ENCODE data around the gene ITLN2. TPM values are rescaled to one million over a fixed set of nuclear protein-coding genes. Genes with fewer than 3 reads are reported as not detected.

Gene ITLN2
- total RNA-seq: not detected in 2 replicates

DNA sequence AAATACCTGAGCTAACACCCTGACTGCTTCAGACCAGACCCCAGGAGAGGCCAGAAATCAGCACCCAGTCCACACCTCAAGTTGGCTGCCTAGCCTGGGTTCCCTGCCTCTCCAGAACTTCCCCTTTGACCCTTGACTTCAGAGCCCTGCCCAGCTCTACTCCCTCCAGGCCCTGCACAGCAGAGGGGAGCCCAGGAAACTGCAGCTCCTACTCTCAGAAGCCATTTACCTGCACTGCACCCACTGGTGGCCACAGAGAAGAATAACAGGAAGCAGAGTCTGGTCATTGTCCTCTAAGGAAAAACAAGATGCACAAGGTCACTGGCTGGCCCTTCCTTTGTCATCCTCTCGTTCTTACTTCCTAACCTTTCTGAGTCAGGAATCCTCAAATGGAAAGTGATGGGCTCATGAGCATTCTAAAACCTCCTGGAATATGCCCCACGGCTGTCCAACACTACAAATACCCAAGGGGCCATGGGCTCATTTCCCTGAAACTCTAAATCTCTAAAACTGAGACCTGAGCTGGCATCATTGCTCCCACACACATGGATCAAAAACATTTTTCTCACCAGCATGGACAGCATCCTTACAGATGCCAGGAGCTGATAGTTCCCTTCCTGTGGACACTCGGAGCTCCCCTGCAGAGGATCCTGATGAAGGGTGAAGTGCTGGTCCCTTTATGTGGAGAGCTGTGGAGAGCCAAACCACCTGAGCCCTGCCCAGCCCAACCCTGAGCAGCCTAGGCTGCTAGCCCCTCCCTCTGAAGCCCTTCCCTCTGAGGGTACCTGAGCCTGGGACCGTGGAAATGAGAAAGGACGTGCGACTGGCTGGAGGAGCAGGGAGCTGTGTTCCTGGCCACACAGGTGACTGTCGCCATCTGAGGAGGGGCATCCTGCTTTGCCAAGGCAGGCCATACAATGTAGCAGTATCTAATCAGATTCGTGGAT, at the start of gene ITLN2:
TSS of gene ITLN2 (minus strand) at position 652 of the 947 bp plus-strand sequence. CDS start at position 584, 68 bp downstream.

Other genes starting within 250 kb of the ITLN2 start
- gene CD48, start 243.0 kb downstream of the ITLN2 start, total RNA-seq: not detected in 2 replicates
- gene SLAMF7, start 215.6 kb downstream of the ITLN2 start, total RNA-seq: not detected in 2 replicates
- gene LY9, start 158.6 kb downstream of the ITLN2 start, total RNA-seq: not detected in 2 replicates
- gene CD244, start 91.9 kb downstream of the ITLN2 start, total RNA-seq: not detected in 2 replicates
- 0.37 TPM in 1 of 2 replicates, not detected in the other for gene ITLN1, start 69.6 kb downstream of the ITLN2 start, total RNA-seq
- 4.1 and 10.9 TPM in 2 replicates for gene F11R, start 66.3 kb upstream of the ITLN2 start, total RNA-seq
- 14.5 and 21.0 TPM in 2 replicates for gene TSTD1, start 84.2 kb upstream of the ITLN2 start, total RNA-seq
- 25.1 and 30.8 TPM in 2 replicates for gene USF1, start 91.2 kb upstream of the ITLN2 start, total RNA-seq
- gene ARHGAP30, start 115.1 kb upstream of the ITLN2 start, total RNA-seq: not detected in 2 replicates
- 0.10 TPM in 1 of 2 replicates, not detected in the other for gene NECTIN4, start 134.7 kb upstream of the ITLN2 start, total RNA-seq
- gene KLHDC9, start 143.6 kb upstream of the ITLN2 start, total RNA-seq: 2.0 and 2.6 TPM in 2 replicates
- 34.9 and 36.8 TPM in 2 replicates for gene PFDN2, start 163.2 kb upstream of the ITLN2 start, total RNA-seq
- gene NIT1, start 163.3 kb upstream of the ITLN2 start, total RNA-seq: 12.6 and 18.6 TPM in 2 replicates
- 26.5 and 28.1 TPM in 2 replicates for gene DEDD, start 177.9 kb upstream of the ITLN2 start, total RNA-seq
- gene UFC1, start 199.2 kb upstream of the ITLN2 start, total RNA-seq: 79.6 and 90.7 TPM in 2 replicates
- gene USP21, start 204.7 kb upstream of the ITLN2 start, total RNA-seq: 11.8 and 16.2 TPM in 2 replicates
- 6.2 and 7.9 TPM in 2 replicates for gene PPOX, start 211.6 kb upstream of the ITLN2 start, total RNA-seq
- 17.4 and 22.2 TPM in 2 replicates for gene B4GALT3, start 222.7 kb upstream of the ITLN2 start, total RNA-seq
- gene ADAMTS4, start 244.2 kb upstream of the ITLN2 start, total RNA-seq: 2.2 and 3.6 TPM in 2 replicates
- 73.1 and 95.8 TPM in 2 replicates for gene NDUFS2, start 247.6 kb upstream of the ITLN2 start, total RNA-seq

Measured in cardiac ventricle fibroblast (primary cell).